Left lung (tissue), 10 donors: ENCODE results near the gene PID1. TPM values are rescaled to one million over a fixed set of nuclear protein-coding genes. Genes with fewer than 3 reads are reported as not detected.
A peak's percentile ranks its signal among the peaks of the same experiment; 100 is the strongest.

Source experiments
- ATAC-seq: fragments of 200-7000 bp; cut with Tn5 transposase; one replicate; pipeline ENCODE4 v1.9.1; 2020; ENCODE audit warnings: moderate library complexity
- DNase-seq, 4 donors: peaks; one replicate each; pipeline ENCODE4 v3.0.0-alpha.2; 2013 to 2020
- H3K27ac ChIP-seq, 2 donors: fragments of 200-600 bp; sonication (generic) in 1 of 2; one replicate each; pipeline versions ENCODE4 v1.5.0 to v1.8.0; 2020 to 2021
- H3K27me3 ChIP-seq, 2 donors: fragments of 200-600 bp; sonication (generic) in 1 of 2; one replicate each; pipeline versions ENCODE4 v1.5.0 to v1.8.0; 2020 to 2021
- H3K36me3 ChIP-seq, 2 donors: fragments of 200-600 bp; sonication (generic) in 1 of 2; one replicate each; pipeline versions ENCODE4 v1.5.0 to v1.8.0; 2020 to 2021
- H3K4me1 ChIP-seq, 2 donors: fragments of 200-600 bp; one replicate each; pipeline ENCODE4 v1.8.0; 2021
- H3K4me3 ChIP-seq, 2 donors: fragments of 200-600 bp; sonication (generic) in 1 of 2; one replicate each; pipeline versions ENCODE4 v1.5.0 to v1.8.0; 2020 to 2021; ENCODE audit warnings: mild to moderate bottlenecking in 1 of 2
- H3K9me3 ChIP-seq, 2 donors: fragments of 200-600 bp; sonication (generic) in 1 of 2; one replicate each; pipeline versions ENCODE4 v1.5.0 to v1.8.0; 2020 to 2021
- CTCF ChIP-seq, 2 donors: fragments of 200-600 bp; sonication (generic) in 1 of 2; IDR thresholded peaks; one replicate each; pipeline versions ENCODE4 v1.5.0 to v1.8.0; 2021; ENCODE audit warnings: antibody characterized with exemption in 2 of 2
- intact Hi-C, 2 donors: fragments of 100-400 bp; cut with DNase I; formaldehyde crosslinking; loops; one replicate each; pipeline versions ENCODE4 v1.11.2 to v1.14.2; 2022
- polyA plus RNA-seq, 6 donors: library from polyadenylated mRNA; unstranded; fragments of 120-200 nt; gene quantifications; one replicate each; pipeline ENCODE4 v1.2.1, GENCODE V29; 2013; ENCODE audit not compliant: insufficient read length in 6 of 6
- total RNA-seq, 2 donors: library from RNA; stranded (reverse); fragmentation: NEBNext Ultra II Directional; extraction: Animal tissue kit (Norgen Biotek cat#: 25700); gene quantifications; one replicate each; pipeline ENCODE4 v1.2.1, GENCODE V29; 2021
- donor health status: DM: no; HTN: yes; CAD: no.
- donor health status: DM: no; HTN: no; CAD: no.

PID1 gene
- total and polyA plus RNA-seq, 8 donors = 19.7 to 47.8 (median 27.4) TPM

GRCh38 chr2:229133155-229133772 is 137.8 kb downstream of the PID1 start:
- ATAC-seq (peak; percentile 63), DNase-seq (peak in 2 of 4 donors; percentile 24 to 45)
- H3K27me3 ChIP-seq = no peaks in the 10 kb centered on the region
- no peaks in the 10 kb centered on the region for H3K36me3 ChIP-seq
- H3K4me3 ChIP-seq = no peak overlapping the region
- intact Hi-C loops = loop anchor here in 1 of 2 donors (5.0 kb wide), 1 partner anchor 454 kb away; no protein-coding TSS in a partner anchor
- peaks cover 0 to 4% of the 10 kb centered on the region in 2 donors for H3K4me1 ChIP-seq
- no peak overlapping the region for H3K27ac ChIP-seq
- H3K9me3 ChIP-seq = no peaks in the 10 kb centered on the region
- TF ChIP-seq CTCF (IDR thresholded peaks at IDR 0.05) = peak in 1 of 2 donors; percentile 39

- Histone ChIP-seq H3K9me3 (no peaks in the 10 kb centered on the region), H3K4me3 (no peak overlapping the region), H3K27ac (no peak overlapping the region), H3K27me3 (no peaks in the 10 kb centered on the region), H3K36me3 (no peaks in the 10 kb centered on the region), H3K4me1 (peaks cover 0 to 4% of the 10 kb centered on the region in 2 donors)
- ATAC-seq = no peak
- no peak for TF ChIP-seq CTCF (IDR thresholded peaks at IDR 0.05)
- DNase-seq = no peak
- intact Hi-C loops = loop anchor here in 1 of 2 donors (5.0 kb wide), 1 partner anchor 455 kb away; no protein-coding TSS in a partner anchor
Observed at GRCh38 chr2:229132236-229132635, 138.9 kb downstream of the PID1 start.

- Histone ChIP-seq H3K4me3 (no peak overlapping the region), H3K4me1 (peaks cover 0 to 4% of the 10 kb centered on the region in 2 donors), H3K9me3 (no peaks in the 10 kb centered on the region), H3K27ac (peak overlapping the region in 1 of 2 donors; percentile 33), H3K27me3 (no peaks in the 10 kb centered on the region), H3K36me3 (no peaks in the 10 kb centered on the region)
- ATAC-seq (peak; percentile 34), DNase-seq (peak in 1 of 4 donors; percentile 3)
- intact Hi-C loops = loop anchor here in 1 of 2 donors (5.0 kb wide), 1 partner anchor 457 kb away; no protein-coding TSS in a partner anchor
- TF ChIP-seq CTCF (IDR thresholded peaks at IDR 0.05) = no peak
Observed at GRCh38 chr2:229130522-229130921, 140.6 kb downstream of the PID1 start.

- Histone ChIP-seq H3K27me3 (no peaks in the 10 kb centered on the region), H3K4me3 (no peak overlapping the region), H3K9me3 (no peaks in the 10 kb centered on the region), H3K36me3 (no peaks in the 10 kb centered on the region), H3K27ac (peak overlapping the region in 1 of 2 donors; percentile 33), H3K4me1 (peaks cover 0 to 4% of the 10 kb centered on the region in 2 donors)
- DNase-seq (peak in 2 of 4 donors; percentile 28 to 42), ATAC-seq (peak; percentile 84)
- no peak for TF ChIP-seq CTCF (IDR thresholded peaks at IDR 0.05)
- intact Hi-C loops = loop anchor here in 1 of 2 donors (5.0 kb wide), 1 partner anchor 457 kb away; no protein-coding TSS in a partner anchor
Observed at GRCh38 chr2:229129738-229130371, 141.2 kb downstream of the PID1 start.

GRCh38 chr2:229127471-229127870 is 143.6 kb downstream of the PID1 start:
- Histone ChIP-seq H3K36me3 (no peaks in the 10 kb centered on the region), H3K4me1 (peaks cover 0 to 9% of the 10 kb centered on the region in 2 donors), H3K4me3 (no peak overlapping the region), H3K27ac (no peak overlapping the region), H3K9me3 (no peaks in the 10 kb centered on the region), H3K27me3 (no peaks in the 10 kb centered on the region)
- TF ChIP-seq CTCF (IDR thresholded peaks at IDR 0.05) = no peak
- DNase-seq (no peak), ATAC-seq (no peak)
- intact Hi-C loops = no loop called here
